Pons (tissue), 1 donor: Measurements from ENCODE around the gene ARHGAP10.
"Not testable (repeated sequence)": the region's sequence is repeated elsewhere in the genome, so short reads cannot be mapped to it uniquely, and the experiment has no call there.

Source experiments
- DNase-seq: peaks from one replicate; pipeline ENCODE4 v3.0.0-alpha.2; 2016; ENCODE audit warnings: low spot score

Gene ARHGAP10

DNA sequence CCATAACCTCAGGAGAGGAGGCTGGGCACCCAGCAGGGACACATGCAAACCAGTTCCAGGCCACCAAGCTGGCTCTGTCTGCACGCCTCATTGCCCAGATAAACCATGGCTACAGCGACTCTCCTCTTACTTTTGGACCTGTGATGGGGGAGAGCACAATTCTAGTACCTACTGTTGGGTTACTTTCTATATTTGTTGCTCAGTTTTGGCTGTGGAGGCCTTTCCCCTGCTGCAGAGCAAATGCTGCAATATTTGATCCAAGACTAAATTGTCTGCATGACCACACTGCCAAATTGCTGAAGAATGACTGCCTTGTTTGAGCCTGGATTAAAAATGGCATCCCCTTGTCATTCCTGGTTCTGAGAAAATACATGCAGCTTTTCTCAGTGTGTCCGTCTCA lies 253.5 kb downstream of the ARHGAP10 start:
- peak; percentile 42 for DNase-seq

DNA sequence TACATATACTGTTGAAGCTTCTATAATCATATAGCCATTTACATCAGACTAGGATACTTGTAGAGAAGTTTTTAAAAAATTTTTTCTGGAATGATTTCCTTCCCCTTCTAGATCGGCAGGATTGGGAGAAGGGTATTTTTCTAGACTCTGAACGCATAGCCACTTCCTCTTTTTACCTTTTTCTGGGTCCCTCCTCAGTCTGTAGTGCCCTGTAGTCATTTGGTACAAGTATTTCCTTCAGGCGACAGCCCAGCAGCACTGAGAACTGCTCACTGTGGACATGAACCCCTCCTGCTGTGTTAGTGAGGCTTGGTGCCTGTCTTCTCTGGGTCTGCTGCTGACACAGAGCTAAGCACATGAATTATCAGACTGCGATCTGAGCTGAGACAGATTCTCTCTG lies 255.4 kb downstream of the ARHGAP10 start:
- DNase-seq = no peak

DNA sequence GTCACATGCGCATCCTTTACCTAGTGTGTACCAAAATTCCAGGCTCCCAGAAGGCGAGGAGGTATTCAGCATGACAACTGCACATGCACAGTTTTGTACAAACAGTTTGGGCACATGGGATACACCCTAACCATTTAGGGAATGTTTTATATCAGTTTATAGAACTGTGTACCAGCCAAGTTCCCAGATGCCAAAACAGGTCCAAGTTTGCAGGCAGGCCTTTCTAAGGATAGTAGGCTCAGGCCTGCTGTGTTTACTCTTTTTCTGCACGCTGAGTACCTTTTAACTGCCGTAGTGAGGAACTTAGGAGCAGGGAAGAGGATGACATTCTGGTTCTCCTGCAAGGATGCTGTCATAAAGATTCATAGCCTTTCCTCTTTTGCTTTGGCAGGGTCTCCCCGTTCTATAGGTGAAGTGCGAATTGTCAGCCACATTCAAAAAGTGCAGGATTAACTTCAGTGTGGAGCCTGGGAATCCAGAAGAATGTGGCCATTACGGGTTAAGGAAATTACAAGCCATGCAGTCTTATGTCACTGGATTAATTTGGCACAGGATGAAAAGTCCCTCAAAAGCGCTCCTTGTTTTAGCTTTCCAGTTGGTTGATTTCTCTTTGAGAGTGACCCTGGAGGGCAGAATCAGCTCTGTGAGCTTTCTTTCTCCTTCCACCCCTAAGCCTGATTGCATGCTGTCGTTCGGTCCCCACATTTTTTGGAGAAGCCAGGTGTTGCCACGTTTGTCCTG lies 259.8 kb downstream of the ARHGAP10 start:
- peak; percentile 36 for DNase-seq

DNA sequence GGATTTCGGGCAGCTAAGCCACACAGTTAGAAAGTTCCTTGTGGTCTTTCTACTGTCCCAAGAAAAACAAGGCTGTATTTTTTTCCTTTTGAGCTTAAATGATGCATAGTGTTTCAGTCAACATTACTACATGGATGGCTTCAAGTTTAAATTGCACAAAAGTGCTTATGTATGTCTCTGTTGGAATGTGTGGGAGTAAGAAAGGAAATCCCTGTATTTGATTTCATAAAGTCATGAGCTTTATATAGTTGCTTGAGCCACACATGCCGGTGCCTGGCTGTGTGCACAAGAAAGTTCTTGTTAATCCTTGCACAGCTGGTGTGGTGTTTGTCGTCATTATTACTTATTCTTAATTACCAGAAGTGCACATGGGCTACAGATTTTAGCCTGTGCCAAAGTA lies 262.2 kb downstream of the ARHGAP10 start:
- DNase-seq = no peak

DNA sequence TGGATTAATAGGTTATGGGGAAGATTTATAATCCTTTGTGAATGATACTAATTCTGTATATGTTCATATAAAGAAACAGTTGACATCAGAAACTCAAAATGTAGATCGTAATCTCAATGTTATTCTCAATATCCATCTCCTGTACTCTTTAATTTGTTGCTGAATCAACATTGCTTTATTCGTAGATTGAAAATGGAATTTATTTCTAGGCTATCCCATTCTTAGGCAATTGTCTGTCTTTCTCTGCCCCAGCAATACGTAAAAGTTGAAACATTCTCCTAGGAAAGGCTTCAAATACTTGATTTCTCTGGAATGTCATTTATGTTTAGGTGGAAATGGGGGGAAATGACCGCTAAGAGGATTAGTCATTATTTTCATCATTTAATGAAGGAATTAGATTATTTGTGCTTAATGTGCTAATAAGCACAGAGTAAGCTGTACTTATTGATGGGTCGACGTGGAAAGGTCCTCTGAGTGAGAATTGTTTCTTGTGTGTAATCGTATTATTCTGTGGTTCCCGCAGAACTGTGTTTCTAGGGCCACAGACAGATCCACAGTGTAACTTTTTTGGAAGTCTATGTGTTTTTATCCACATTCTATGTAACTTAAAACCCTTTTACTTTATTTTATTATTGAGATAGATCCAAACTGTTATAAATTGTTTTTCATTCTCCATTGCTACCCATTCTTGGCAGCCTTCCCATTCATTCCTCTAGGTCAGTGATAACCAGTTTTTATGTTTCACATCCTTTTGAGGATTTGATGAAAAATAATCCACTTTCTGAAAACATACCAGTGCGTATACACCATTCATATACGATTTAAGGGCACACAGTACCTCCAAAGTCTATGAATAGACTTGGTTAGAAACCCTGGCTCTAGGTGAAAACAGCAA lies 262.9 kb downstream of the ARHGAP10 start:
- no peak for DNase-seq

DNA sequence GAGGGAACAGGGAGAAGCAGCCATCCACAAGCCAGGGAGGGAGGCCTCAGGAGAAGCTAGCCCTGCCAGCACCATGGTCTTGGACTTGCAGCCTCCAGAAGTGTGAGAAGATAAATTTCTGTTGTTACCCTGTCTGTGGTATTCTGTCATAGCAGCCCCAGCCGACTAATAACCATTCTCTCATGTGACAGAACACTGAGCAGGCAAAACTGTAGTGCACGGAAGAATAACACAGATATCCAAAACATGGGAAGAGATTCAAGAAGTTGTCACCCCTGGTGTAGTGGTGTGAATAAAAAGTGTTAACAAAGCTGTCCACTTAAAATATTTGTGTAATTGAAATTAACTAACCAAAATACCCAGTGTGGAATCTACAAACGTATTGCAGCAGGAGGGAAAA lies 265.0 kb downstream of the ARHGAP10 start:
- DNase-seq = no peak

DNA sequence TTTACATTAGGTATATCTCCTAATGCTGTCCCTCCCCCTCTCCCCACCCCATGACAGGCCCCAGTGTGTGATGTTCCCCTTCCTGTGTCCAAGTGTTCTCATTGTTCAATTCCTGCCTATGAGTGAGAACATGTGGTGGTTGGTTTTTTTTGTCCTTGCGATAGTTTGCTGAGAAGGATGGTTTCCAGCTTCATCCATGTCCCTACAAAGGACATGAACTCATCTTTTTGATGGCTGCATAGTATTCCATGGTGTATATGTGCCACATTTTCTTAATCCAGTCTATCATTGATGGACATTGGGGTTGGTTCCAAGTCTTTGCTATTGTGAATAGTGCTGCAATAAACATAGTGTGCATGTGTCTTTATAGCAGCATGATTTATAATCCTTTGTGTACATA lies 268.1 kb downstream of the ARHGAP10 start:
- DNase-seq = not testable (repeated sequence)

DNA sequence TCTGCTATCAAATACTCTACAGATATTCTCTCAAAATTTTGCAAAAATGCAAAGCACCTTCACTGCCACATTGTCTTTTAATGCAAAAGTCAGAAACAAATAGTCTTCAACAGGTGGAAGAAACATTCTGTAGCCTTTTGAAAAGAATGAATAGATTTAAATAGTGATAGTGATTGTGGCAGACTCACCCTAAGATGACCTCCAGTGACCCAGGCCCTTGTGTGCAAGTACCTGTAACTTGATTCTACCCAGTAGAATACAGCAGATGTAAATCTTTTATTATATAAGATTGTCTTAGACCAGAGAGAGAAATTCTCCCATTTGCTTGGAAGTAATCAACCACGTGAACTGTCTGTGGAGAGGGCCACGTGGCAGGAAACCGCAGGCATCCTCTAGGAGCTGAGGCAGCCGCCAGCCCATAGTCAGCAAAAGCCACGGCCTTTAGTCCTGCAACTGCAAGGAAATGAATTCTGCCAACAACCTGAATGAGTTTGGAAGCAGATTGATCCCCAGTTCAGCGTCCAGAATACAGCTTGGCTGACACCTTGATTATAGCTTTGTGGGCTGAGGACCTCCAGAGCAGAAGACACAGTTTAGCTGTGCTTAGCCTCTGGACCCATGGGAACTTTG lies 272.5 kb downstream of the ARHGAP10 start:
- peak; percentile 33 for DNase-seq

DNA sequence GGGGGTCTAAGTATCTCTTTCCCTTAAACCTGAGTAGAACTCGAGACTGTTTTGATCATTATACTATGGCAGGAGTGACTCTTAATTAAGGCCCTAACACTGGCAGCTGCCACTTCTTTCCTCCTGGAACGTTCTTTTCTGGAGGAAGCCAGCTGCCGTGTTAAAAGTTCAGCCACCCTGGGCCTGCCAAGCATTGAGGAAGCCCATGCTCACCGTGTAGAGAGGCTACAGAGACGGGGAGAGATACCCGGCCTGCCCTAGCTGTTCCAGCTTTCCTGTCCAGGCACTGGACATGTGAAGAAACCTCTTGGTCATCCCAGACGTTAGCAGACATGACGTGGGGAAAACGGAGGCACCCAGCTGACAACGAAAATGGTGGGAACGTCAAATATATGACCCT lies 274.1 kb downstream of the ARHGAP10 start:
- no peak for DNase-seq

DNA sequence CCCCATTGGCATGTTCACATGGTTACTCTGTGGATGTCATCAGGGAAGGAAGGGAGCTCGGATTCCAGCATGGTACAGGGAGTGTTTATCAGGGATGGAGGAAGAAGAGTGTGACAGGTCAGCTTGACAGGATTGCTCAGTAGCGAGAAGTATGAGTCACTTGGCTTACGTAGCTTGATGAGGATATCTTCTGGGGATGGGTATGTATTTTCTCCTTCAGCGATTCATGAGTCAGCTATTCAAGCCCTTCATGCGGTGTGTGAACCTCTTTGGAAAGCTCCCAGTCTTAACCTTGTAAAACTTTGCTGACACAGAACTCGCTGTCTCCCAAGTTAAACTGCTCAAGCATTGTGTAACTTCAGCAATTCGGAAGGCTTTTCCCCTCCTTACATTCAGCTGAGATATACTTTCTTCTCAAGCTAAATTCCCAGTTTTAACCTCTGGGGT lies 275.4 kb downstream of the ARHGAP10 start:
- DNase-seq = no peak

DNA sequence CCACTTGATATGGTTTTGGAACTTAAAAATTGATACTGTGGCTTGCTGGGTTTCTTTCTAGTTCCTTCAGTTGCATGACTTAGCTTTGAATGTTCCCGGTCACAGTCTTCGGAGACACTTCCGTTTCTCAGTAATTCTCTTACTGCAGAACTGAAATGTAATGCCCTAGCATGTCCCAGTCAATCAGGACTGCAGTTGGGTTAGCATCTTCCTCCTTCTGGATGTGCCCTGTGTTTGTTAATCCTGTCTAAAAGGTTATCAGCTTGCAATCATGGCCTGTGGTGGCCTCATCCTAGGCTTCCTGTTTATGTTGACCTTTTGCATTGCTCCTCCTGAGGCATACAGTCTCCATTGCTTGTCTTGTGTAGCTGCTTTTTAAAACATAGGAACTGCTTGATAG lies 275.9 kb downstream of the ARHGAP10 start:
- DNase-seq = no peak

DNA sequence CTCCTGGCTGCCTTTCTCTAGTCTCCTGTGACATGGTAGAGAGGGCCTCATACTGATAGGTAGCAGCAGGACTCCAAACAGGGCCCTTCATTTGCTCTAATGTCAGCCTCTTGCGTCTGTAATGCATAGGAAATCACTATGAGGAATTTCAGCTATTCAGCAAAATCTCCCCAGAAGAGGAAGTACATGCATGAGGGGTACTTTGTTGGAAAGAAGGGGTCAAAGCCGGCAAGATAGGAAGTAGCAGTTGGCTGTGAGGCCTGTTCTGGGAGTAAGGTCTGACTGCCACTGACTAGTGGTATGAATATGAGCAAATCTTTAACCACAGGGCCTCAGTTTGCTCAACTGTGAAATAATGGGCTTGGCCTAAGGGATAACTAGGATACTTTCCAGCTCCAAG lies 283.2 kb downstream of the ARHGAP10 start:
- DNase-seq = peak; percentile 20

DNA sequence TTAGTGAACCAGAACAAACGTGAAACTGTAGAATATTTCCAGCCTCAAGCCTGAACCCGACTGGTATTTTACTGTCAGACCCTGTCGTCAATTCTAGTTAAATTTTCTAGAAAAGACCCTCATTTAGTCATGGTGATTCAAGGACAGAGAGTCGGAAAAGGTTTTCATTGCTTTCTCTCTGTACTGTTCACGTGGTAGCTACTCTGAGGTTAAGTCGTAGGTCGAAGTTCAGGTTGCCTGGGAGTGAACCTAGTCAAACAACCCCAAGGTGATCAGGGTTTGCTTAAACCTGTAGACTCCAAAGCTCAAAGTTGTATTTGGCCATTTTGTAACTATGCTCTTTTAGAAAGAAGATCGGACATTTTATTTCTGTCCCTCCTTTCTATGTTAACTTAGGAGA lies 283.6 kb downstream of the ARHGAP10 start:
- DNase-seq = no peak

DNA sequence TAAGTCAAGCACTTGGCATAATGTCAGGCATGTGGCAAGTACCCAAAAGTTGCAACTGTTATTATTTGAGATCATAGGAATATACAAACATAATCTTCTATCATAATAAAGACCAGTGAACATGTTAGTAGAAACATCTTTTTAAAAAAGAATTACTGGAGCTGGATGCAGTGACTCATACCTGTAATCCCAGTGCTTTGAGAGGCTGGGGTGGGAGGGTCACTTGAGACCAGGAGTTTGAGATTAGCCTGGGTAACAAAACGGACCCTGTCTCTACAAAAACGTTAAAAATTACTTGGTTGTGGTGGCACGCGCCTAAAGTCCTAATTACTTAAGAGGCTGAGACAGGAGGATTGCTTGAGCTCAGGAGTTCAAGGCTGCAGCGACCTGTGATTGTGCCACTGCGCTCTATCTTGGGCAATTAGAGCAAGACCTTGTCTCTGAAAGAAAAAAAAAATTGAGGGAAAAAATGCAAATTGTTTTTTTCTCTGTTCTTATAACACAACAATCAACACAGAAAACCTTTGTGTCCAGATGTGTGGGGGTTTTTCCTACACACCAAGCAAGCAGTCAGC lies 284.3 kb downstream of the ARHGAP10 start:
- DNase-seq = no peak

DNA sequence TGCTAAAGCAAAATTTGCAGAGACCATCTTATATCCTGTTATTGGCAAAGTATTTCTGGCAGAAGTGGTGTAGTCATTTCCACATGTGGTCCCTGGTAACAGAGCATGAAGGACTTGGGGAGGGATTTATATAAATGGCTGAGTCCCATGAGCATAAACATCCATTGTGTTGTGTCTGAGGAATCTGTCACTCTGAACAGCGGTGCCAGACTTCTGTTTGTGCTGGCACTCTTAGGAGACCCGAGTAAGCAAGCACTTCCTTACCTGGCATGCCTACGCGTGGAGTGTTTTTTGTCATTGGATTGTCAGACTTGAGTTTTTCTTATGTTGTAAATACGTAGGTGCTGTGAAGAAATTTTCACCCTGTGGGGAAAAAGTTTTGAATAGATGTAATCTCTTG lies 285.9 kb downstream of the ARHGAP10 start:
- DNase-seq = peak; percentile 52

DNA sequence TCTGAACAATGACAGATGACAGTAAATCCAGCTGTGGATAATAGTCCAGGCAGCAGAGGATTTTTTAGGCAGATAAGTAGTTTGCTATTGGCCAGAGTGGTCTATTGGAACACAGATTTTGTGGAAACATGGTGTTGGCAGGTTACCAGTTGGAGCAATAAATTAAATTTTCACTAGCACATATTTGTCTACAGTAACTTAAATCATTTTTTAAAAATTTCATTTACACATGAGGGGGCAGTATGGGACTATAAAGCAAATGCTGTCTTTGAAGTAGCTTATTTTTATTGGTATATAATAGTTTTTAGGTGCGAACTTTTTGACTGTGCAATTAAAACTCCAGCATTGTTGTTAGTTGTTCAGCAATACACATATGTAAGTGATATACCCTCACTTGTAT lies 289.8 kb downstream of the ARHGAP10 start:
- DNase-seq = no peak

DNA sequence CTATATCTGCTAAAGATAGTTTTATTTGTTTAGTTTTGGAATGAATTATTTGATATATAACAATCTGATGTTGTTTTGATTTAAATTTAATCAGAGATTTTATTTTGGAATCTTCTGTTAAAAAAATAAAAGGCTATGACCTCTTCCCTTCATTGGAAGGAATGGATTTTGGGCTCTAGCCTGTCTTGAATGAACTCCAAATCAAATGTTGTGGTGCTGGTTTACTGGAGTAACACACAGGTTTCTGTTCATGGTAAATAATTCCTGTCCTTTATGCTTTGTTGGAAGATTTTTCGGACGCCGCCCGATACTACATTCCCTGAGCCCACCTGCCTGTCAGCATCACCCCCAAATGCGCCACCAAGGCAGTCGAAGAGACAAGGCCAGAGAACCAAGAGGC lies 291.1 kb downstream of the ARHGAP10 start:
- no peak for DNase-seq

DNA sequence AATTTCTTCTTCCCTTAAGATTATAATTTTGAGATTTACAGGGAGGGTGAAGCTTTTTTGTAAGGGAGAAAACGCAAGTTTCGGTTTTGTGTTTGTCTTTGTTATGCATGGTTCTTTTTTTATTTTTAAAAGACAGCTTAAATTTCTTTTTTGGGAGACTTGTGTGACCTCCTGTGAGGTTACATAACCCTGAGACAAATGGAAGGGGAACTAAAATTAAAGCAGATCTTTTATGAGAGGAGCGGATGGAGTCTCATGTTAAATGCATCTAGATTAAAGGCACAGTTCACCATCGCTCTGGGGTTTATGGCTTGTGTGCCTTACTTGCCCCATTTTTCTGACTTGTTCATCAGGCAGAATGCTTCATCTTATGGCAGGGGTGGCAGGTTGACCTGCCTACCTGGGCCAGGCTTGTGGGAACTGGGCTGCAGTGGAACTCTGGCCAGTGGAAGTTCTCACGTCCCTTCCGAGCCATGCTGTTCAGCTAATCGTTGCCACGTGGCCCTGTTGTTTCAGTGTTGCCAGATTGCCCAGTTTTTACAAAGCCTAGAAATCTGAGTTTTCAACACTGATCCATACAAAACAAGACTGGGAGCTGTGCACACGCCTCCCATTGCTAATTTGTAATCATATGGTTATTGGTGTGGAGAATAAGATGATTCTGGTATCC lies 291.8 kb downstream of the ARHGAP10 start:
- no peak for DNase-seq

DNA sequence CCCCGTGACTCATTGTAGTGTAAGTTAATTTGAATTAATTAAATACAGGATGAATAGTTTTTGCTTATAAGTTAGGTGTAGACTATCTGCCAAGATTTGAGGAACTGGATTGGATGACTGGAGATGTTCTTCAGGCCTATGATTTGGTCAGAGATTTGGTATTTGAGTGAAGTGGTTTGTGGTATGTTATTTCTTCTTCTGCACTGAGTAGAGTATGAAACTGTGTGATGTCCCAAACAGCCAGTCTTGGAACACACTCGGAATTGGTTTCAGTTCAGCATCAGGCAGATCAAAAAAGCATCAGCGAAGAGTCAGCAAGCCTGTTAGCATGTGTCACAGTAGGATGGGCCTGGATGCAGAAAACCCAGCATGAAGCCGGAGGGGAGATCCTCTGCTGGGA lies 294.1 kb downstream of the ARHGAP10 start:
- no peak for DNase-seq

DNA sequence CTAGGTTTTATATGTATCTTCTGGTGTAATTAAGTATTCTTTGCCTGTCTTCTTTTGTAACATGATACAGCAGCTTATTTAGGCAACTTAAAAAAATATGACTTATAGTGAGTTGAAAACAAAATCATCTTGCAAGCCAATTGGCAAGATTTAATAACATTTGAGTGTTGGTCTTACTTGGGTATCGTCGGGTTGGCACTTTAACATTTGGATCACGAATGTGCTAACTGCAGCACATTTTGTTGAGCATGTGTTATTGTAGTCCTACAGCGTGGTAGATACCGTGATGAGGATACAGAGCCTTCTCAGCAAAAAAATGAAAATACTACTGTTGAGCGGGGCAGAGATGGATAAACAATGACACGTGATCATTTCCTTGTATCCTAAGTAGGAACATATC lies 295.3 kb downstream of the ARHGAP10 start:
- no peak for DNase-seq

DNA sequence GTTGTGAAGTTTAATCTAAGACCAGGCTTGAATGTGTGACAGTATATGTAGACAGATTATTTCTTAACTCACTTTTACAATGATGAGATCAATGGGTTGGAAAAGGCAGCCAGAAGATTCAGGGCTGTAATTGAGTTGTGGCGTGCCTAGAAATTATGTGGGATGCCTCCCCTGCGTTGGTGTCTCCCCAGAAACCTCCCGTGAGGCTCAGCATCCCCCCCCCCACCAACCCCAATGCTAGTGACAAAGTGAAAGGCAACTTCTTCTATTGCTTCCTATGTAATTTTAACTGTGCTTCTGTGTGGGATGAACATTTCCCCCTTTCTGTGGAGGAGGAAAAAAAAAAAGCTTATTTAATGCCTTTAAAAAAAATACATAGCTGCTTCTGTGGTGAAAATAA lies 297.9 kb downstream of the ARHGAP10 start:
- no peak for DNase-seq
